Left lobe of liver (tissue), 2 donors: ENCODE measurements around the gene REXO1. TPM values are rescaled to one million over a fixed set of nuclear protein-coding genes. Genes with fewer than 3 reads are reported as not detected.

Source experiments
- ATAC-seq: fragments of 200-7000 bp; cut with Tn5 transposase; one replicate; pipeline ENCODE4 v1.9.1; 2020; ENCODE audit warnings: mild to moderate bottlenecking, moderate library complexity
- DNase-seq: peaks from one replicate; pipeline ENCODE4 v3.0.0-alpha.2; 2020; ENCODE audit warnings: low spot score
- total RNA-seq: library from RNA; stranded (reverse); gene quantifications from one replicate; pipeline ENCODE4 v1.2.1, GENCODE V29; 2021
- donor health status: DM: no; HTN: no; CAD: no; lungs with moderate emphysema.
- donor health status: DM: no; HTN: yes; CAD: no.

REXO1 gene
- total RNA-seq, 1 donor from 2014 or later, result 19.3 TPM

DNA sequence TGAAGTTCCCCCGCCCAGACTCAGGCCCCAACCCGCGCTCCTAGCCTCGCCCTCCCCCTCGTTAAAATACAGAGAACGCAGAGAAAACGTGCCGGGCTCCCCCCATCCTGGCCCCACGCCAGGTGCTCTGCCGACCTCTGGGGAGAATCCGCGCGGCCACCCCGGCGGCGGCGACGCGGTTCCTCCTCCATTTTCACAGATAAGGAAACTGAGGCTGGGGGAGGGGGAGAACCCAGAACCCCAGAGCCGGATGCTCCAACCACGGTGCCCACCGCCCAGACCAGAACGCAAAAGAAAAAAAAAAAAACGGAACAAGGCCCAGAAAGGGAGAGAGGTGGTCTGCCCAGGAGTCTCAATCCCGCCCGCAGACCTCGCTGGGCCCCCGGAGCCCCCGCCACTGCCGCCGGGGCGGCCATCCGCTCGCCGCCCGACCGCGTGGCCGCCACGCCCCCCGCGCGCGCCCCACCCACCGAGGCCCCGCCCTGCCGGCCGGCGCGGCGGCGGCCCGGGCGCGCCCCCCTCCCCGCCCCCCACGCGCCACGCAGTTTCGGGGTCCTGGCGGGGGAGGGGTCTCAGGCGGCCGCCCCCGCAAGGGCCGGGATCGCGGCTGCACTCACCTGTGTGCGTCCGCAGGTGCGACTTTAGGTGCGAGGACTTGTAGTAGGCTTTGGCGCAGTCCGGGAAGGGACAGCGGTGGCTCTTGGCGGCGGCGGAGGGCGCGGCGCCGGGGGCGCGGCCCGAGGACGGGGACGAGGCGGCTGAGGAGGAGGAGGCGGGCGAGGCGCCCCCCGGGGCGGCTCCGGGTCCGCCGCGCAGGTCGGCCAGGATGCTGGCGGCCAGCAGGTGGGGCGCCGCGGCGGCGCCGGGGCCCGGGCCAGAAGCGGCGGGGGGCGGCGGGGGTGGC, 14.4 kb upstream of the REXO1 start:
- DNase-seq (no peak), ATAC-seq (no peak)

DNA sequence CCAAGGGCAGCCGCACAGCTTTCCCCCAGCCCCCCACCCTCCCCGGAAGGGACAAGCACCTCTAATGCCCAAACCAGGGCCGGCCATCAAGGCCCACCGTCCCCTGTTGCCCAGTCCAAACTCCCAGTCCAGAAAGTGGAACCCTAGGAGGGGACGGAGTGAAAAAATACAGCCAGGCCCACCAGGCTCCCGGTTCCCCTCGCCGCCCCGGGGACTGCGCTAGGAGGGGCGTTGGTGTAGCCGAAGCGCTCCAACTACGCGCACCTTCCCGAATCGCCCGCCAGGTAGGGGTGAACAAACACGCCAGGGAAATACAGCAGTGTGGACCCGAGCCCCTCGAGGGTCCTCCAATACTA, 13.8 kb upstream of the REXO1 start:
- ATAC-seq, result no peak

GRCh38 chr19:1861599-1862031, 13.3 kb upstream of the REXO1 start:
- no peak for DNase-seq
- ATAC-seq, result no peak

More for the DNA sequence above, 13.8 kb upstream of the REXO1 start:
- DNase-seq, result no peak

DNA sequence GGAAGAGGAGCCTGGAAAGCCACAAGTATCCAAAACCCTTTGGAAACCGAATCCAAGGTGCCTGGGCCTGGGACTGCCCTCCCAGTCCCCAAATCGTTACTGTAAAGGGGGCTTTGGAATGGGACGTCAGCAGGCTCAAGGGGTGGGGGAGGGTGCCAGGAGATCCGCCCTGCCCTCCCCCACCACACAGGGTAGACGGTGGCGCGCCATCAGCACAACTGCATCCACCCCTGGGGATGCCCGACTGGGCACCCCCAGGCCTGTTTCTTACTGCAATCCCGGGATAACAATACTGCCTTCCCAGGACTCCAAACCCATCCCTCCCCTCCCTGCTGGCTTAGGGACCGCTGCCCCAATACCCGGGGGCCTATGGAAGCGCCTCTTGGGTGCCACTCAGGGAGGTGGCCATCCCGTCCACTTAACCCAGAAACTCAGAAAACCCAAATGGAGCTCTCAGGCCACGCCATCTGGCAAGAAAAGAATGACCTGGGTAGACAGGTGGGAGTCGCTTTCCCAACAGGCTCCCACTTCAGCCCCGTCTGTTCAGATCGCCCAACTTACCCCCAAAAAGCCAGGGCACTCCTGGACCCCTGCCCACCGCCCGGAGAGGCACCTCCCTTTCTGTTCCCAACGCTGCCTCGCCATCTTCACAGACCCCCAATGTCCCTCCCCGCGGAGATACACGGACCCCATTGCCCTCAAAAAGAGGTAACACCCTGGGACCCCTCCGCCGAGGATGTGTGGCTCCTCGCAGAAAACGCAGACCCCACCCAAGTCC, 12.7 kb upstream of the REXO1 start:
- ATAC-seq (no peak), DNase-seq (no peak)

- peak; percentile 90 for DNase-seq
- ATAC-seq, result peak; percentile 11
Measured at GRCh38 chr19:1860042-1860775, 11.9 kb upstream of the REXO1 start.

GRCh38 chr19:1859331-1859781, 11.1 kb upstream of the REXO1 start:
- ATAC-seq (no peak), DNase-seq (no peak)

- ATAC-seq (no peak), DNase-seq (no peak)
Measured at GRCh38 chr19:1858412-1859081, 10.3 kb upstream of the REXO1 start.

GRCh38 chr19:1857648-1858326, 9.5 kb upstream of the REXO1 start:
- DNase-seq (no peak), ATAC-seq (no peak)

DNA sequence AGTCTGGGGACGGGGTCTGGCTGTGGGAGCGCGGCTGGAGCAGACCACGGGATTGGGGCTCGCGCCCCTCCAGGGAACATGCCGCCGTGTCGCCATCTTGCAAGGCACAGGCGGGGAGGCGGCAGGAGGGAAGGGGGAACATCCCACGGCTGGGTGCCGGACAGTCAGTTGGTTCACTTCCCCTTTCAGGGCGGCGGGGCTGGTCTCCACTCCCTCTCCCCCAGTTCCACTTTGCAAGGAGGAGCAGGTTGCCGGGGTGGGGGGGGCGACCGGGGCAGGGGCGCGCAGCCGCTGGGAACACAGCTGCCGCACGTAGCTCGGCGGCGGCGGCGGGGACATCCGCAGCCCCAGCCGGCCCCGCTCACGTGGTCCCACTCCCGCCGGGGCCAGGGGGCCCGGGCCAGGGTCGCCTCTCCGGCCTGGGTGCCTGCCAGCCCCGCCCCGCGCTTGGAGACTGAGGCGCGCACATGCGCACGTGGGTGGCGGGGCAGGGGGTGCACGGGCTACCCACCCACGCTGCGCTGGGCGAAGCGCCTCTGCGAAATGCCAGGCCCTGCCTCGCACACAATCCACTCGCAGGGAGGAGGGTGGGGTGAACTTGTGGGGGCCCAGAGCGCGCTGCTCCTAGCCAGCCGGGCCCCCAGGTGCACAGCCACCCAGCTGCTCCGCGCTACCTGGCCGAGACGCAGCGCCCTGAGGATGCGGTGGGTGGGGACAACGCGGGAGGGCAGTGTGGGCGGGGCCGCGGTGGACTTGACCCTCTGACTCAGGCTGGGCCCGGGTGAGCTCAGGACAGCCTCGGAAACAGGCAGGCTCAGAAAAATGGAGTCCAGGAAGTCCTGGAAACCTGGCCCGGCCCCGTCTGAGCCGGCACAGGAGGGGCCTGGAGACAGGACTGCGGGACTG, 8.7 kb upstream of the REXO1 start:
- ATAC-seq, result peak; percentile 70
- peak; percentile 92 for DNase-seq

- DNase-seq (no peak), ATAC-seq (no peak)
Measured at GRCh38 chr19:1856345-1856697, 8.0 kb upstream of the REXO1 start.

GRCh38 chr19:1855828-1856255, 7.6 kb upstream of the REXO1 start:
- no peak for ATAC-seq
- DNase-seq, result no peak

DNA sequence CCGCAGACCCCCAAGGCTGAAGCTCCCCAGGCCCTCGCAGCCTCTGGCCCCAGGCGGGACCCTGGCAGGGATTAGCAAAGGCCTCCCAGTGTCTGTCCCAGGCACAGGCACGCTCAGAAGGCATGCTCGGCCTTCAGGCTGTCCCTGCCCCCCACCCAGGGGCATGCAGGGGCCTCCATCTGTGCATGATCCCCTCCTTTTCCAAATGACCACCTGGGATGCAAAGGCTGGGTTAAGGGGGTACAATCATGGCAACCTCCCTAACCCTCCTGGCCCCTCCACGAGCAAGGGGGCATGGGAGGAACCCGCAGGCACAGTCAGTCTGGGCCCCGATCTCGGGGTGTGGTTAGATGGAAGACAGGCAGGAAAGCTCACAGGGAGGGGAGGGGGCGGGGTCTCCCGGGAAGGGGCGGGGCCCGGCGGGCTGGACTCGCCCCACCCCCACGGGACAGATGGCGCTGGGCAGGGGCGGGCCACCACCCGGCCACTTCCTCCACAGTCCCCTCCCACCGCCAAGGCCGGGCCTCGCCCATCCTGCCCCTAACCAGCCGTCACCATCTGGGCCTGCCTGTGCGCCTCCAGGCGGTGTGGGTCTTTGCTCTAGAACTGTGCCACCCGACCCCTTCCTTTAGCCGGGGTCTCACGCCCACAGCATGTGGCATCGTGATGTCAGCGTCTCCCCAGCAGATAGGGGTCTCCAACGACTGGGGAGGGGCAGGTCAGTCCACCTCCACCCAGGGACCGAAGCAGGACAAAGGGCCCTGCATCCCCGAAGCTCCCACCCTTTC, 7.0 kb upstream of the REXO1 start:
- ATAC-seq (peak; percentile 32), DNase-seq (peak; percentile 81)

DNA sequence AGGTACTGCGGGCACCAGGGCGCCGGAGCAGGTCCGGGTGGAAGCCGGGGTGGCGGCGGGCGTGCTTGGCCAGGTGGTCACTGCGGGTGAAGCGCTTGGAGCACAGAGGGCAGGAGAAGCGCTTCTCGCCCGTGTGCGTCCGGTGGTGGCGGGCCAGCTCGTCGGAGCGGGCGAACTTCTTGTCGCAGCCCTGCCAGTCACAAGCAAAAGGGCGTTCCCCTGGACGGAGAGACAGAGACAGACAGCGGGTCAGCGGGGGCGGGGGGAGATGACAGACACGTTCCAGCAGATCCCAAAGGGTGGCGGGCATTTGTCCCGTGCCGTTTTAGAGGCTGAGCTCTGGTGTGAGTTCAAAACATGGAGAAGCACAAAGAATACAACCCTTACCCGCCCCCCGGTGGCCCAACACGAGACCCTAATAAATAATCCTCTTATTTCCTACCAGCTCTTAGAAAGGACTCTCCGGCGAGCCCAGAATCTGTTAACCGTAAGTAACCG, 6.3 kb upstream of the REXO1 start:
- no peak for DNase-seq
- no peak for ATAC-seq

- no peak for DNase-seq
- no peak for ATAC-seq
Measured at GRCh38 chr19:1854039-1854541, 5.8 kb upstream of the REXO1 start.

DNA sequence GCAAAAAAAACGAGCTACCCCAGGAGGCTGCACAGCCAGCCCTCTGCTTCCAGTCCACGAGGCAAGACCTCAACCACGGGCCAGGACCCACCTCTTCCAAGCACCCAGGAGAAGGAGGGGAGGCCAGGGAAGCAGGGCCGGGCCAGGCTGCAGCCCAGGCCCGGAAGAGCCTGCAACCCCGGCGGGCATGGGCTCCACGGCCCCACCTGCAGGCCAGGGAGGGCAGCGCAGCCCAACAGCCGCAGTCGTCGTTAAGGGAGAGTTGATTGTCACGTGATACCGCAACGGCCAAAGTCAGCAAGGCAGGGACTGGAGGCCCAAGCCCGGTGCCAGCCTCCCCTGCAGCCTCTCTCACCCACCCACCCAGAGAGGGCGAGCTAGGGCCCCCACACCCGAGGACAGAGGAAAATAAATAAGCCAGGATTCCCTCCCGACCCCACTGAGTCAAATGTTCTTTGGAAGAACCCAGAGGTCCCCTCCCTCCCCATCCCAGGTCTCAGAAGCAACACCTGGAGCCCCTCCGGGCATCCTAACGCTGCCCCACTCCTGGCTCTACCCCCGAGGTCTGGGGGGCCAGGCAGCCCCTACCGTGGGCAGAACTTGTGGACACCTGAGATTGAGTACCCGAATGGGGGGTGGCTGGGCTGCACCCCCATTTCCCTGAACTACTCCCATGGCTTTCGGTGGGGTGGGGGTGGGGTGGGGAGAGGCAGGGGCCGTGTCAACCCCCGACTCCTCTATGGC, 5.2 kb upstream of the REXO1 start:
- DNase-seq (peak; percentile 87), ATAC-seq (peak; percentile 62)

GRCh38 chr19:1852581-1853128, 4.4 kb upstream of the REXO1 start:
- ATAC-seq, result no peak
- DNase-seq, result no peak
